Stimulated activated CD8-positive, alpha-beta memory T cell treated with anti-CD3 and anti-CD28 coated beads, Interleukin-4, amount 100 ng/mL, for 4 hours (primary cell): ENCODE data around the gene STK11.
"Not testable (repeated sequence)": the region's sequence is repeated elsewhere in the genome, so short reads cannot be mapped to it uniquely, and the experiment has no call there.

ENCODE experiments used
- DNase-seq, 2 donors: peaks; one replicate each; pipeline ENCODE4 v3.0.0-alpha.2; 2020; ENCODE audit warnings: low read depth in 2 of 2, low spot score in 1 of 2

STK11 gene

GRCh38 chr19:1206150-1206863 lies 729 bp downstream of the STK11 start:
- no peak for DNase-seq

DNA sequence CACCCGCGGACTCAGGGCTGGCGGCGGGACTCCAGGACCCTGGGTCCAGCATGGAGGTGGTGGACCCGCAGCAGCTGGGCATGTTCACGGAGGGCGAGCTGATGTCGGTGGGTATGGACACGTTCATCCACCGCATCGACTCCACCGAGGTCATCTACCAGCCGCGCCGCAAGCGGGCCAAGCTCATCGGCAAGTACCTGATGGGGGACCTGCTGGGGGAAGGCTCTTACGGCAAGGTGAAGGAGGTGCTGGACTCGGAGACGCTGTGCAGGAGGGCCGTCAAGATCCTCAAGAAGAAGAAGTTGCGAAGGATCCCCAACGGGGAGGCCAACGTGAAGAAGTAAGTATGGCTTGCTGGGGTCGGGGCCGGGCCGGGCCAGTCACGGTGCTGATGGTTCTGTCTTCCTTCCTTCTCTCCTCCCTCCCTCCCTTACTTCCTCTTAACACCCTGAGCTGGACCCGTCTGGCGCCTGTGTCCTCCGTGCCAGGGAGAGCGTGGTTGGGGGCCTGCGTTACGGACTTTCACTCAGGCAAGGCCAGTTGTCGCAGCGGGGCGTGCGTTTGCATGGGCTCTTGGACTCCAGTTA lies 1.4 kb downstream of the STK11 start:
- no peak for DNase-seq

DNA sequence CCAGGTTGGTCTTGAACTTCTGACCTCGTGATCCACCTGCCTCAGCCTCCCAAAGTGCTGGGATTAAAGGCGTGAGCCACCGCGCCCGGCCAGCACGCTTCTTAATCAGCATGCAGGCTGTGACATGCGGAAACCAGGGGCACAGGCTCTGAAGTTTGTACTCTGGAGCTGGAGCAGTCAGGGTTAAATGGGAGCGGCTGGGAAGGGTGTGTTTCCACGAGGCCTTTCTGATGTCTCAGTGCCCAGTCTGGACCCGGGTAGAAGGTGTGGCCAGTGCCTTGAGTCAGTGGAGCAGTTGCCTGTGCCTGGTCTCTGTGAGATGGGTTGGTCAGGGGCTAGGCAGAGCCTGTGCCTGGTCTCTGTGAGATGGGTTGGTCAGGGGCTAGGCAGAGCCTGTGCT lies 3.3 kb downstream of the STK11 start:
- not testable (repeated sequence) for DNase-seq

DNA sequence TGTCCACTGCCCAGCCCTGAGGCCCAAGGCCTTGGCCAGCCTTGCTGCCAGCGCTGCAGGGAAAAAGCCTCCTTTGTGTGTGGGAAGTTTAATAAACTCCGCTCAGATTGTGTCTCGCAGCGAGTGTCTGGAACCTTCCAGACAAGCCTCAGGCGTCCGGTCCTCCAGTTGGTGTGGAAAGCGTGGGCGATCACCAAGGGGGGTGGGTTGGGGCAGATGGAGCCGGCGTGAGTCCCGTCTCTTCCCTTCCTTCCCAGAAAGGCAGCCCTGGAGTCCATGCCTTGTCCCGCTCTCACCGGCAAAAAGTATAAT lies 4.6 kb downstream of the STK11 start:
- DNase-seq = no peak

DNA sequence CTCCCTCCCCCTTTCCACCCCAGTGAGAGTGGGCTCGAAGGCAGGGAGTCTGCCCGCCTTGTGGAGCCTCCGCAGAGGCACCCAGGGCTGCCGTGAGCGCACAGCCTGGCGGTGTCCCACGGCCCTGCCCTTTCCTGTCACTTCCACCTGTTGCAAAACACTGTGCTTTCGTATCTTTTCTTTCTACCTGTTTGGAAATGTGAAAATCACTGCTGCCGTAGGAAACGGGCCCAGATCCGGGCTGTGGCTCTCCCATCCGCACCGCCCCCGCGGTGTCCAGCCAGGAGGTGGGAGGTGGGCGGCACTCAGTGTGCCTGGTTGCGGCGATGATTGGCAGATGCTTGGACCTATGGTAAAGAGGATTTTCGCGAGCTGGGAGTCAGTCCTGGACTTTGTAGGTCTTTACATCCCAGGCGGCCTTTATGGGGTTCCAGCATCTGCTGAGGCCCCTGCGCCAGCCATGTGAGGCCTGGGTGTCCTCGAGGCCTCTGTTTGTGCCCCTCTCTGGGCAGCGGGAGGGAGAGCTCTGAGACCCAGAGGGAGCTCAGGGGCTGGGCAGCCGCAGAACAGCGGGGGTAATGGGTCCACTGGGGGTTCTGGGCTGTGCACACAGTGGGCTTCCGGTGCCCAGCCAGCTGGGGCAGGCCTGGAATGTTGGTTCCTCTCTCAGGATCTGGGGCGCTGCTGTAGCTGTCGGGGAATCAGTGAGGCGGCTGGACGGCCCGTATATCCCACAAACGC lies 6.1 kb downstream of the STK11 start:
- DNase-seq = no peak

- no peak for DNase-seq
These were observed 8.1 kb downstream of the STK11 start for GRCh38 chr19:1213391-1214286.

GRCh38 chr19:1214299-1214861 lies 8.8 kb downstream of the STK11 start:
- no peak for DNase-seq

GRCh38 chr19:1214862-1215731 lies 9.5 kb downstream of the STK11 start:
- DNase-seq = no peak

GRCh38 chr19:1216756-1217155 lies 11.2 kb downstream of the STK11 start:
- no peak for DNase-seq

DNA sequence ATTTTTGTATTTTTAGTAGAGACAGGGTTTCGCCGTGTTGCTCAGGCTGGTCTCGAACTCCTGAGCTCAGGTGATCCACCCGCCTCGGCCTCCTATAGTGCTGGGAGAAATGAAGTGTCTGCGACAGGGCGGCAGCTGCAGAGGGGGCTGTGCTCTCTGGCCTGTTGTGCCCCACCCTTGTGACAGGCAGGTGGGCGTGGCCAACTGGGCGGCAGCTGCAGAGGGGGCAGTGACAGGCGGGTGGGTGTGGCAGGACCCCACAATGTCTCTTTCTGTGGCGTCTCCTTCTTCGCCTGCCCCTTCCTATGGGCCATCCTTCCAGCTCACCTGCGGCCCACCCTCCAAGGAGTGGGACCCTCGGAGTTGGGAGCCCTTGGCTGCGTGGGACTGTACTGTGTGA lies 11.8 kb downstream of the STK11 start:
- no peak for DNase-seq

- DNase-seq = no peak
These were observed 13.4 kb downstream of the STK11 start for GRCh38 chr19:1218751-1219567.

DNA sequence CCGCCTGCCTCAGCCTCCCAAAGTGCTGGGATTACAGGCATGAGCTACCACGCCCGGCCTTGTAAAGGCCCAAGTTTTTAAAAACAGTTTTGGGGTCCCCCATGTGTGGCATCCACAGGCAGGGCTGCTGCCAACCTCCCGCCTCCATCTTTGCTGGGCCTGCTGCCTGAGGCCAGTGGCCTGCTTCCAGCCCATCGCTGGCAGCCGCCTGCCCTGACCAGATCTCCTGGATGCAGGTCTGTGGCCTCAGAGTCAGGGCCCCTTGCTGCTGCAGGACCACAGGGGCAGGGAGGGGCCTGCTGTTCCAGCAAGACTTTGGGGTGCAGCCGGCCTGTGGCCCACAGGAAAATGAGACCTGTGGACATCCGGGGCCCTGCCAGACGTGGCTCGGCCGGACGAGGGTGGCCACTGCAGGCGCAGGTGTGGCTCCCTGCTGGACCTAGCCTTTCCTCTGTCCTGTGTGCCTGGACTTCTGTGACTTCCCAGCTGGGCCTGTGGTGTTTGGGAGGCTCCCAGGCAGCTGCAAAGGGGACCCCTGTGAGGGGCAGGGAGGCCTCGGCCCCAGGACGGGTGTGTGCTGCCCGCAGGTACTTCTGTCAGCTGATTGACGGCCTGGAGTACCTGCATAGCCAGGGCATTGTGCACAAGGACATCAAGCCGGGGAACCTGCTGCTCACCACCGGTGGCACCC lies 14.4 kb downstream of the STK11 start:
- no peak for DNase-seq

- DNase-seq = no peak
These were observed 14.9 kb downstream of the STK11 start for GRCh38 chr19:1220477-1220930.

DNA sequence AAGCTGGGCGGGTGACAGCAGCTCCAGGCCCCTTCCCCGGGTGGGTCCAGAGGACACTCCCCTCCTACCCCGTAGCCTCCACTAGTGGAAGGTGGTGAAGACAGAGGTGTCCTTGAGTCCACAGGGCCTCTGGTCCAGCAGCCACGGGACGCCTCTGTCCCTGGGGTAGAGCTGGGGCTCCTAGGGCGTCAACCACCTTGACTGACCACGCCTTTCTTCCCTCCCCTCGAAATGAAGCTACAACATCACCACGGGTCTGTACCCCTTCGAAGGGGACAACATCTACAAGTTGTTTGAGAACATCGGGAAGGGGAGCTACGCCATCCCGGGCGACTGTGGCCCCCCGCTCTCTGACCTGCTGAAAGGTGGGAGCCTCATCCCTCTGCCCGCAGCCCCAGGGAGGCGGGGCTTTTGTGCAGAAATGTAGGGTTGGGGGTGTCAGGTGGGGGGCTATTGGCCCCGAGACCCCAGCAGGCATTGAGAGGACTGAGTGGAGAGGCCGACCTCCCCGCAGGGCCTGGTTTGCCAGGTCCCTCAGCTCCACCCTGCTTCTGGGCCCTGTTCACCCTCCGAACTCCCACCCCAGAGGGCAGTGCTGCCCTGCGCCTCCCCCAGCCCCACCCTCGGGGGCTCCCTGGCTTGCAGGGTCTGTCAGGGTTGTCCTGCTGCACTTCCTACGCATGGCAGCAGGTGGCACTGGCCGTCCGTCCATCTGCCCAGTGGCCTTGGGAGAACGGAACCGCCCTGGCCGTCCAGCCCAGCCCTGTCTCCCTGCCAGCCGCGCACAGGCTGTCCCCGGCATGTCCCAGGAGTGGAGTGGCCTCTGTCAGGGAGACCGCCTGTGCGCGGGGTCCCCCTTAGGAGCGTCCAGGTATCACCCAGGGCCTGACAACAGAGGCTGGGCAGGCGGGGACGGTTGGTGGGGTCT lies 15.7 kb downstream of the STK11 start:
- DNase-seq = no peak

GRCh38 chr19:1221904-1222255 lies 16.3 kb downstream of the STK11 start:
- no peak for DNase-seq

GRCh38 chr19:1222394-1222793 lies 16.8 kb downstream of the STK11 start:
- DNase-seq = no peak

DNA sequence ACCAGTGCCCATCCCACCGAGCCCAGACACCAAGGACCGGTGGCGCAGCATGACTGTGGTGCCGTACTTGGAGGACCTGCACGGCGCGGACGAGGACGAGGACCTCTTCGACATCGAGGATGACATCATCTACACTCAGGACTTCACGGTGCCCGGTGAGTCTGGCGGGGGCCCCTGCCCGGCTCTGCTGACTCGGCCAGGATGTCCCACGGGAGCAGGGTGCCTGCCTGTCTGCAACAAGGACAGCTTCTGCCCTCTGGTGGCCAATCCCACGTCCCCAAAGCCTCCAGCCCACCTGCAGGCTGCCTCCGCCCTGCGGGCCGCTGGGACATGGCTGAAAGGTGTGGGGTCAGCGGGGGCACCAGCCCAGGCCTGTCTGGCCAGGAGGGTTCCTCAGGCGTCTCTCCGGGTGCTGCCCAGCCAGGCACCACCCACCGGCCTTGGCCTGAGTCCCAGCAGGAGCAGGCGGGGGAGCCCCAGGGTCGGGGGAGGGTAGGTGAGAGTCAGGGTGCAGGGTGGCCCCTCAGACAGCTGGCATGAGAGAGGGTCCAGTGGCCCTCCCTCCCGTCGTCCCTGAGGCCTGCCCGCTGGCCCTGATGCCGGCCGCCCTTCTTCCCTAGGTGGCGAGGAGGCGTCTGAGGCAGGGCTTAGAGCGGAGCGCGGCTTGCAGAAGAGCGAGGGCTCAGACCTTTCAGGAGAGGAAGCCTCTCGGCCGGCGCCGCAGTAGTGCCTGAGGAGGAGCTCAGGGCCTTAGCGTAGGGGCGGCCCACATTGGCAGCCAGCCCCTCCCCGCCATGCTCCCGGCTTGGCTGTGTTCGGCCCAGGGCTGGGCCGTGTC lies 17.7 kb downstream of the STK11 start:
- no peak for DNase-seq
